Superior temporal gyrus (tissue), 1 donor: ENCODE data around the gene SRP19.
"Not testable (repeated sequence)": the region's sequence is repeated elsewhere in the genome, so short reads cannot be mapped to it uniquely, and the experiment has no call there.

Experiments used
- DNase-seq: peaks from one replicate; pipeline ENCODE4 v3.0.0-alpha.2; 2016; ENCODE audit errors: extremely low spot score

The SRP19 gene

DNA sequence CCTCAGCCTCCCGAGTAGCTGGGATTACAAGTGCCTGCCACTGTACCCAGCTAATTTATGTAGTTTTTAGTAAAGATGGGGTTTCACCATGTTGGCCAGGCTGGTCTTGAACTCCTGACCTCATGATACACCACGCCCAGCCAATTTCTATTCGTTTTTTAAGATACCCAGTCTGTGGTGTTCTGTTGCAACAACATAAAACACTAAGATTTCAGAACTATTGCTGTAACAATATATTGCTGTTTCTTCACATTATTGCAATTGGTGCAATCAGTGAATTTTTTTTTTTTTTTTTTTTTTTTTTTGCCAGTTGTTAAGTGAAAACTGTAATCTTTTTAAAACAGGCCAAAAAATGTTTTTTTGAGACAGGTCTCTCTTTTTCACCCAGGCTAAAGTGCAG is 9.9 kb downstream of the SRP19 start:
- no peak for DNase-seq

DNA sequence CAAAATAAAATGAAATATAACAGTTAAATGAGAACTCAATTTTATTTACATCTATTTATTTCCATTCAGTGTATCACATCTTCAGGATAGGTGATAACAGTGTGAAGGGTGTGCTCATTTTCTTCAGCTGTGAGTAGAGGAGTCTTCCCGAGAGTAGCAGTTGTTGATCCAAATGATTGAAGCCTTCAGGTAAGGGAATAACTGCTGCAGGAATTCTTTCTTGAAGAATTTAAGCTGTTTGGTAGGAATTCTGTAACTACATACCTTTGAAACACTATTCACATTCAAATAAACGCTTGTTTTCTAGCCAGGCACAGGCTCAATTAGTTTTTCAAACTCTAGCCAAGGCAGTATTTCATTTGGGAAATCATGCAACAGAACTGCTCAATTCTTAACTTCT is 15.3 kb downstream of the SRP19 start:
- no peak for DNase-seq

DNA sequence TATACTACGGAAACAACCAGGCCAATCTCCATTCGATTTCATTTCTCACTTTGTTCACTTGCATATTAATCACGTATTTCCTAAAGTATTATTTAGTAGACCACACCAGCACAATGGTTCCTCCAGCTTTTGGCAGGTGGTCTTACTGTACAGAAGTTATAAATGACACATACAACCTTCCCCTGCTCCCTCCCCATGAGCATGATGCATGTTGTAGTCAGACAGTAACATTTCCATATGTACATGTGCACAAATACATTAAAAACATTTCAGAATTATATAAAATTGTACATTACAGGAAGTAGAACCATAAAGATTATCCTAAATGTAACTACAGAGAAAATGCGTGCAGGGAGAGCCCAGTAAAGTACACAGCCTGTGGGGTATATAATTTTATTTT is 17.0 kb downstream of the SRP19 start:
- no peak for DNase-seq

DNA sequence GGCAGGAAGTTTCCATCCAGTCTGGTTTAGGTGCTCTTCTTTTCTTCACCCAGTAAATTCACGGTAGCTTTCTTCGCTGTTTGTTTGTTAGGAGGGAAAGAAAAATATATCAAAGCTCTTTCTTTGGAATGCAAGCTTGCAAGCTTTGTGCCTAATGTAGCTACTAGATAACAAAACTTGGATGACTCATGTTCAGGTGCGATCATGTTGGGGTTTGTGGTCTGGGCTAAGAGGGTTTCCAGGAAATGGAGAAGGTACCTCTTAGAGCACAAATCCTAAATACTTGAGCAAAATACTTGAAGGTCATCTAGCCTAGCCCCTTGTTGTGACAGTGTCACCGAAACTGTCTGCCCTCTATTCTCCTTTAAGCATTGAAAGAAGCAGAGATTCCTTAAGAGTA is 17.7 kb downstream of the SRP19 start:
- no peak for DNase-seq

DNA sequence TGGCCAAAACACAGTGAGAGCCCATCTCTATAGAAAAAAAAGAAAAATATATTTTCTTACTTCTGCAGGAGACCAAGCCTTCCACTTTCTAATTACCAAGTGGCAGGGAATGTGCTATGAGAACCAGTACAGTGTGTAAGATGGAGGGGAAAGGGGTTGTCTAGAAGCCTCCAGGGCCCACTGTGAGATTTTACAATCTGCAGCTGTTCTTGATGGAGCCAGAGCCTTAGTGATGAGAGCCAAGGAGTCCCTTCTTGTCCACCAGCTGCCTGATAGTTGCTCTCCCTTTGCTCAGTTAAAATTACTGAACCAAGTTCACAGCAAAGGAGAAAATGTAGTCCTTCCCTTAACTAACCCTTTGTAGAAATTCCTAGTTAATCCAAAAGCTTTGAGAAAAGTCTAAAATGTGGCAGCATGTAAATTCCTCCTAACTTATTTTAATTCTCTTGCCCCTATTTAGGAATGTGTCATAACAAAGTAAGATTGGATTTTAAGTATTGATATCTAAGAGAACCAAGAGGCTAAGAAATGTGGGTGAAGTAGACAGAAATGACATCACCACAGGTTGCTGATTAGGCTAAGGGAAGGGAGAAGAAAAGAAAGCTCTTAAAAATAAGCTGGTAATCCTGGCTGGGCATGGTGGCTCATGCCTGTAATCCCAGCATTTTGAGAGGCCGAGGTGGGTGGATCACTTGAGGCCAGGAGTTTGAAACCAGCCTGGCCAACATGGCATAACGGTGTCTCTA is 19.3 kb downstream of the SRP19 start:
- no peak for DNase-seq

DNA sequence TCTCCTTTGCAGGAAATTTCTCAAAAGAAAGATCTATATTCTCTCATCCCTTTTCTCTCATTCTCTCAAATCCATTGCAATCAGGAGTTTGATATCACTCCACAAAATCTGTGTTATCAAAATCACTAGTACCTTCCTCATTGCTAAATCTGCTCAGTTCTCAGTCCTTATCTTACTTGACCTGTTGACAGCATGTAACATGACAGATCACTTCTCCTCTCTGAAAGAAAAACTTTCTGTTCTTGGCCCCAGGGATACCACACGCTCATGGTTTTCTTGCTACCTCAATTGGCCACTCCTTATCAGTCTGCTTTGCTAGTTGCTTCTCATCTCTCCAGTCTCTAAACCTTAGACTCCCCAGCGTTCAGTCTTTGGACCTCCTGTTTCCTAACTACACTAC is 22.1 kb downstream of the SRP19 start:
- DNase-seq = no peak

DNA sequence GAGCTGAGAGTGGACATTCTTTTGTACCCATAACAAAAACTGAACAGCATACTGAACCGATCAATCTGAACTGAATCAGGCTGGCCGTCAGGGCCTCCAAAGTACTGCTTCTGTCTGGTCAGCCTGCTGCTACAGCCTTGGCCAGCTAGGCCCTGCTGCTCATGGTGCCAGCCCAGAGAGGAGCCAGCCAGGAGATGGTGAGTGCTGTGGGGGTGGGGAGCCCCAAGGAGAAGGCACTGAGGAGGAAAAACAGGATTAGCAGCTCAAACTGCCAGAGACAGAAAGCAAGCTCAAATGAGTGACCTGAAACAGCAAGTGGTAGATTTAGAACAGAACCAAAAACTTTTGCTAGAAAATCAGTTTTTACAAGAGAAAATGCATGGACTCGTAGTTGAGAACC is 23.9 kb downstream of the SRP19 start:
- DNase-seq = no peak

DNA sequence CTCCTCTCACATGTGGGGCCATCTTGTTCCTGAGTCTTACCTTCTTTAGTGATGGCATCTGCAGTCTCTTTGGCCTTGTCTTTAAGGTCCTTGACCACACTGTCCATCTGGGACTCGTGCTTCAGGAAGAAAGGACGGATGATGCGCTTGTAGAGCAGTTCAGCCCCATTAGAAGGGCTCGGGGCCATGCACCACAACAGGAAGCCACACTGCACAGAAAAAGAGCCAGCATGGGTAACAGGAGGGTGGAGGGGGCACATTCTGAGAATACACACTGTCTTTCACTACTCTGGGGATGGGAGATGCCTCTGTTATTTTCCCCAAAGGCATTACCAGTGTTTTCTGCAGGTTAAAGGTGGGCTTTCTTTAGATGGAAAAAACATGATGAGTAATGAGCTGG is 25.9 kb downstream of the SRP19 start:
- no peak for DNase-seq

DNA sequence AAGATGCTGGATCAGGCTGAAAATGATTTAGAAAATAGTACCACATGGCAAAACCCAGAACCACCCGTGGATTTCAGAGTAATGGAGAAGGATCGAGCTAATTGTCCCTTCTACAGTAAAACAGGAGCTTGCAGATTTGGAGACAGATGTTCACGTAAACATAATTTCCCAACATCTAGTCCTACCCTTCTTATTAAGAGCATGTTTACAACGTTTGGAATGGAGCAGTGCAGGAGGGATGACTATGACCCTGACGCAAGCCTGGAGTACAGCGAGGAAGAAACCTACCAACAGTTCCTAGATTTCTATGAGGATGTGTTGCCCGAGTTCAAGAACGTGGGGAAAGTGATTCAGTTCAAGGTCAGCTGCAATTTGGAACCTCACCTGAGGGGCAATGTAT is 31.0 kb downstream of the SRP19 start:
- not testable (repeated sequence) for DNase-seq

DNA sequence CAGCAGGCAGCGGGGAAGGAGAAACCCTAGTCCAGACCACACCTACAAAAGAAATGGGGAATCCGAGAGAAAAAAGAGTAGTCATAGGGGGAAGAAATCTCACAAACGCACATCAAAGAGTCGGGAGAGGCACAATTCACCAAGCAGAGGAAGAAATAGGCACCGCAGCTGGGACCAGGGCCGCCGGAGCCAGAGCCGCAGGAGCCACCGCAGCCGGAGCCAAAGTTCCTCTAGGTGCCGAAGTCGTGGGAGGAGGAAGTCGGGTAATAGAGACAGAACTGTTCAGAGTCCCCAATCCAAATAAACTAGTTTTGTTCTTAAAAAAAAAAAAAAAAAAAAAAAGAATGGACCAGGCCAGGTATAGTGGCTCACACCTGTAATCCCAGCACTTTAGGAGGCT is 31.7 kb downstream of the SRP19 start:
- DNase-seq = no peak

DNA sequence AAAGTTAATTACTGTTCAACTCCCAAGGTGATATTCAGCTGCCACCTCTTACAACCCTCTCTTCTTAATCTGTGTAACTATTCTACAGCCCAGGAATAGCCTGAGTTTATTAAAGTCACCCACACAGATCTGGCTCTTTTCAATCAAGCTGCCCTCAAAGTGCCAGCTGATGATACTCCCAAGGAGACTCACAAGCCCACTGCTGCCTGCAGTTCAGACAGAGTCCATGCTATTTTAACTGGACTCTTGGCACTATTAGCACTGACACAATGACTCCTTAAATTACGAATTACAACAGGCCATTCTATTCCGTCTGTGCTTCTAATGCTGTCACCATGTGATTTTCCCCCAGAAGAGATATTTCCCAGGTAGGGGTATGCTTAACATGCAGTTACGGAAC is 34.6 kb downstream of the SRP19 start:
- no peak for DNase-seq

DNA sequence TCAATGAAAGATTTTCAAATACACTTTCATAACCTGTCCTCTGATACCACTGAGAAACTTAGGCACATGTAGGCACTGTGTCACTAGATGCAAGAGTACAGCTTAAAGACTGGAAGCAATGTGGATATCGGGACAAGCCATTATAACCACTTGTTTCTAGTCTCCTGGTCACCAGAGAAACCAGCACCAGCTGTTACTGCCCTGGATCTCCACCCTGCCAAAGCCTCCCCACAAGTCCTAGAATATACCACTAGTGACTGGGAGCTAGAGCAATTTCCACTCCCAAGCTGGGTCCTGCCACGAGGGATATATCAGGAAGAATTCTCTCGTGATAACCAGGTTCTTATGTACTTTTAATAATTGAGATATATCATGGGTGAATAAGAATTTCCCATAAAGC is 41.5 kb downstream of the SRP19 start:
- no peak for DNase-seq

DNA sequence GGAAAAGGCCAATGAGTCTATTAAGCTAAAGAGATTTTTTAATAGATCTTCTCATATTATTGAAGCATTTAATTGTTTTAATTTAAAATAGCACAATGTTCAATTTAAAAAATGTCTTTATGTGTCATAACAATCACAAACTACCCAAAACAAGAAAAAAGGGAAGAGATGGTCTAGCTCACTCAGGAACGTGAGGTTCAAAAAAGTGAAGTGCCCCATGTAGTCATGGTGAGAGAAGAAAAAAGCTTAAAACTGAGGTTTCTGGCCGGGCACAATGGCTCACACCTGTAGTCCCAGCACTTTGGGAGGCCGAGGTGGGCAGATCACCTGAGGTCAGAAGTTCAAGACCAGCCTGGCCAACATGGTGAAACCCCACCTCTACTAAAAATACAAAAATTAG is 43.9 kb downstream of the SRP19 start:
- DNase-seq = not testable (repeated sequence)

DNA sequence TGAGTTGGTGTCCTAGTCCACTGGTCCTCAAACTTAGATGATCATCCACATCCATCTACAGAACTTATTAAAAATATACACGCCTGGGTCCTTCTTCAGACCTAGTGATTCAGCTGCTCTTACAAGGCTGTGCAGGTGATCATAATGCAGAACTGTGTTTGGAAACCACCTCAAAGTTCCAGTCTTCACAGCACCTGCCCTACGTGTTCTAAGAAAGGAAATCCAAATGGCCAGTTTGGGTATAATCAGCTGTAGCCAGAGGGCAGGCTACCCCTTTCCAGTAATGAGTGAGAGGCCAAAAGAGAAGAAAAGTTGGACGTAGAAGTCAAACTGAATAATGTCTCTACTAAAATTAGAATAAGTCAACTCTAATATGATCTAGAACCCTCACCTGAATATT is 45.5 kb downstream of the SRP19 start:
- no peak for DNase-seq

DNA sequence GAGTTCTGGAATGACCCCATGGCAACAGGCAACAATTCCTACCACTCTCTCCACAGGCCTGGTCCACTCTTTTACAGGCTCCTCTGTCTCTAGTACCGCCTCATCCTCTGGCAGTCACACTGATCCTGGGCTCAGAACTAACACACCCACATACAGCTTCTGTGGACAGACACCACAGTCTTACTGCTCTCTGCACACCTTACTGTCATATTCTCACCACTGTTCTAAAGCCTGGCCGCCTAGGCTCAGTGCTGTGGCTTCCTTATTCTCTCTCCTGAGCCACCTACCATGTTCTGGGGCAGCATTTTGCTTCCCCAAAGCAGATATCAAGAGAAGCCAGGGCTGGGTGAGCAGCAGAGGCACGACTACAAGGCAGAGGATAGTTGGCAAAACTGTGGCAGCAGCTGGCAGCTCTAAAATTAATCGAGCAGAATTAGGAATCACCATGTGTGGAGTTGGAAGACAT is 46.1 kb downstream of the SRP19 start:
- peak; percentile 61 for DNase-seq

DNA sequence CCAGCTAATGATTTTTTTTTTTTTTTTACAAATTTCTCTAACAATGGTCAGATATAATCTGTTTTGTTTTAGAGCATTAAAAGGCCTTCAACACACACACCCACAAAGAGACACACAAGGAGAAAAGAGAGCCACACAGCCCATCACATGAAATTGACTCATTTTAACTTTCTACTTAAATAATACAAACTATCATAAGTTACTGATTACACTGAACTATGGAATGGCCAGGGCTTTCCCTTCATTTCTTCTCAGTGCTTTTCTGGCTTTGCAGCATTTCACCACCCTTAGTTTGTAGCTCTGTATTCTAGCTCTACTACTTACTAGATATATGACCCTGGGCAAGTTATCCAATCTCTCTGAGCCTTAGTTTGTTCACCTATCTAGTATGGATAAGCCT is 47.8 kb downstream of the SRP19 start:
- no peak for DNase-seq

DNA sequence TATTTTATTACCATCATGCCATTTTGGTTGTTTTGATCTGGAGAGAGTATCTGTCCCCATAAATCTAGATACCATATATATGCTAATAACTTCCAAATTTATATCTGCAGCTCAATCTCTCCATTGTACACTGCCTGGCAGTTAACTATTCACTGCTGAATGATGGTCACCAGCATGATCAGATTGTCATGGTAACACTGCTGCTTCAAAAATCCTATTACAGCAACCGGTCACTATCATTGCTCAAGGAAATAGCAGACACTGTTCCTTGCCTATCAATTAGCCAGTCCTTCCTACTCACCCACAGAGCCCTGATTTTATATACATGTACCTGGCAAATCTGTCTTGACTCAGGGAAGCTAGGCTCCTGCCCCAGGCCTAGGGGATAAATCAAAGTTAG is 49.4 kb downstream of the SRP19 start:
- DNase-seq = no peak

DNA sequence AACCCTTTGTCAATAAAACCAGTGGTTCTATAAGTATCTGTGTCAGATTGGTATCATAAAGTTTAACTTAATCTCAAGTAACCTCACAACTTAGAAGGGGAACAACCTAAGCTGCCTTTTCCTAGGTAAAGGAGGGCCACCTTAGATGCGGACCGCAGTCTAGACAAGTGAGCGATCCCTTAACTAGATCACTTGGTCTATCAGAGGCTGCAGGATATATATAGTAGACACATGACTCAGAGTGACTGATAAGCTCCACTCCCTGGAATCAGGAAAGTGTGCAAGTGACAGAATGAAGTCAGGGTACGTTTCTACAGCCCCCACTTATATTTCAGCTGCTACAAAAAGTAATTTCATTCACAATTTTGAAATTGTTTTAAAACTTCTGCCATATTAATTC is 53.5 kb downstream of the SRP19 start:
- DNase-seq = no peak

DNA sequence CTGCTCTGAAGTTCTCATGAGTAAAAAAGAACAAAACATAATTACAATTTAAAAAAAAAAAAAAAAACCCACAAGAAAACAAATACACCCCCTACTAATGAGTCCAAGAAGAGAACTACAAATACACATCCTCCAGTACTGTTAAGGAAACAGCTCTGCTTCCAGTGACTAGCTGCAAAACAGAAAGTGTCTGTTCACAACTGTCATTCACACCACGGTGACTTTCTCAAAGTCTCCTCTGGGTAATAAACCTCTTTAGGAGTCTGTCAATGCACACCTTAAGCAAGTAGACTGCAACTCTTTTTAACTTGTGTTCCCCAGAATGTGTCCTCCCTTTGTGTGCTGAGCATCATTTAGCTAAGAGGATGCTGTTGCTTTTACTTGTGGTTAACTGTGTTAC is 54.7 kb downstream of the SRP19 start:
- DNase-seq = no peak

DNA sequence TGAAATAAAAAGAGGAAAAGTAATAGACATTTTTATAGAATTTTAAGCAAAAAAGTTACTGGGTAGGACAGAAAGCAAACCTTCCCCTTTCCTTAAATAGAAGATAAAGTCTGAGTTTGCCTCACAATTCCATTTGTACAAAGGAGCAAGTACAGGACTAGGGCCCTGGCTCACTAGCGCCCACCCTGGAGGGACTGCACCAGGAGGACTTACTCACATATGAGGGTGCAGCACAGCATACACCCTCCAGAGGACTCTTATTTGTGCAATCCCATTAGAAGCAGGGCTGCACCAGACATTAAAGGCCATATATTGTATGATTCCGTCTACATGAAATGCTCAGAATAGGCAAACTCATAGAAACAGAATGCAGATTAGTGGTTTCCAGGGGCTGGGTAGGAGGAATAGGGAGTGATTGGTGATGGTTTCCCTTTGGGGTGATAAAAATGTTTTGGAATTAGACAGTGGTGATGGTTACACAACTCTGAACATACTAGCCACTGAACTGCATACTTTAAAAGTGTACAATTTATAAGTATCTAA is 56.4 kb downstream of the SRP19 start:
- no peak for DNase-seq

DNA sequence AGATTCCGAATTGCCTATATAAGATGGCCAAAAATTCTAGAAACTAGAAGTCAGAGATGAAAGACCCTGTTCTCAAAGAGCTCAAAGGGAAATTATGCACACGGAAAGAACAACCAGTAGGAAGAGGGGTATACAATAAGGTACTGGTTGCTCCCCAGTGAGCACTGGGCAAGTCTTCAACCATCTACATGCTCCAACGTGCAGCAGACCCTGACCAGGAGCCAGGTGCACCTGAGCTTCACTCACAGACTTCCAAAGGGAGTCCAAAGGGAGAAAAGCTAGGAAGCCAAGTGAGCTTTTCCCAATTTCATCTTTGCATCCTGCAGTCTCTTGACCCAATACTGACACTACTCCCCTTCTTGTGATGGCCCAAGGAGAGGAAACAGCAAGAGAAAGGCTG is 57.0 kb downstream of the SRP19 start:
- DNase-seq = no peak

DNA sequence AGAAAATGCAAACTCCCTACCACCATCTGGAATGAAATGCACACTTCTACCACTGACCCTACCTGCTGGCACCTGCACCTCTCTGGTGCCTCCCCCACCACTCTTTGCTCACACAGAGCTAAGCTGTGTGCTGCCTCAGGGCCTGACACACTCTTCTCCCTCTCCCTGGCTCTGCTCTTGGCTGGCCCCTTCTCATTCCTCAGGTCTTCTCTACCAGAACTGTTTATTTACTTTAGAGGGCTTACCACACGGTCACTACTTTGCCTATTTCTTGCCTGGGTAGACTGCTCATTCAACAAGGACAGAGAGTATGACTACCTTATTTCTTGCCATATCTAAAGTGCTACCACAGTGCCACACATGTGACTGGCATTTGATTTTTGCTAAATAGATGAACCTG is 57.6 kb downstream of the SRP19 start:
- no peak for DNase-seq
